ENCODE measurements around the gene FBXW11.
A peak's percentile ranks its signal among the peaks of the same experiment; 100 is the strongest.
"Not testable (repeated sequence)": the region's sequence is repeated elsewhere in the genome, so short reads cannot be mapped to it uniquely, and the experiment has no call there.

Gene FBXW11

DNA sequence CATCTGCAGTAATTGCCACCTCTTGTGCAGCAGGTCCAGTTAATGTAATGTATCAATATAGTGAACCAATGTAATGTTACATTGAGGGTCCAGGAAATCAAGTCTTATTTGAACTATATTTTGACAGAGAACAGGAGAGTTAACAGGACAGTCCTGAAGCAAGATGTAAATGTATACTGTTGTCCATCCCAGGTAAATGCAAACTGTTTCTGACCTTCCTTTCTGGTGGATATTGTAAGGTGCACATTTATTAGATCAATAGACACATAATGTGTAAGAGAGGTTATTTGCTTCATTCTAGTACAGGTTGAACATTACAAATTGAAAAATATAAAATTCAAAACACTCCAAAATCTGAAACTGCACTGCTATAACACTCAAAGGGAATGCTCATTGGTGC, 23.4 kb upstream of the FBXW11 start:
- intact Hi-C loops (cut with DNase I) = no loop called here
- no peak for DNase-seq

DNA sequence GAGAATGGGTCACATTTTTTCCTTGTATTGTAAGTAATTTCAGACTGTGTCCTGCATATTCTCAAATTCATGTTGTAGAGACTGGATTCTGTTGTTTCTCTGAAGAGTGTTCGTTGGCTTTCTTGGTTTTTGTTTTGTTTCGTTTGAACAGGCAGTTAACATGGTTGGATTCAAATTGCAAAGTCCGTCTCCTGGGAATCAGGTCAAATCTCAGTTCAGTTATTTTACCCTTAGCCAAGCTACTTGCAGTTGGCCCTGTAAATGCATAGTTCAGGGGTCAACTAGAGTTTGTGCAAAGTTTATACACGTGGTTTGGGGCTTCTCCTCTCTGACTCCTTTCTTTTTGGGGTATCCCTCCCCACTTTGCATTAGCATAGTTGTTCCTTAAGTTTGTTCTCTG, 21.7 kb upstream of the FBXW11 start:
- intact Hi-C loops (cut with DNase I) = no loop called here
- no peak for DNase-seq

DNA sequence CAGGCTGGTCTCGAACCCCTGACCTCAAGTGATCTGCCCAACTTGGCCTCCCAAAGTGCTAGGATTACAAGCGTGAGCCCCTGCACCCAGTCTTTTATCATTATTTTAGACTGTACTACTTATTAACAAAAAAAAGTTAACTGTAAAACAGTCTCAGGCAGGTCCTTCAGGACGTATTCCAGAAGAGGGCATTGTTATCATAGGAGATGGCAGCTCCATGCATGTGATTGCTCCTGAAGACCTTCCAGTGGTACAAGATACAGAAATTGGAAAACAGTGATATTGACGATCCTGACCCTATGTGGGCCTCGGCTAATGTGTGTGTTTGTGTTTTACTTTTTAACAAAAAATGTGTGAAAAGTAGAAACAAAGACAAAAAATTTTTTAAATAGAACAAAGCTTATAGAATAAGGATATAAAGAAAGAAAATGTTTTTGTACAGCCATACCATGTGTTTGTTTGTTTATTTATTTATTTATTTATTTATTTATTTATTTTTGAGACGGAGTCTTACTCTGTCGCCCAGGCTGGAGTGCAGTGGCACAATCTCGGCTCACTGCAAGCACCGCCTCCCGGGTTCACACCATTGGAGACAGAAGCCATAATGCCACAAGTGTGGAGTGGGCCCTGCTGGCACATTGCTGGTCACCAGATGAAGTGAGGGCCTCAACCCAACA, 13.8 kb upstream of the FBXW11 start:
- DNase-seq; intact Hi-C loops (cut with DNase I): not testable (repeated sequence)

DNA sequence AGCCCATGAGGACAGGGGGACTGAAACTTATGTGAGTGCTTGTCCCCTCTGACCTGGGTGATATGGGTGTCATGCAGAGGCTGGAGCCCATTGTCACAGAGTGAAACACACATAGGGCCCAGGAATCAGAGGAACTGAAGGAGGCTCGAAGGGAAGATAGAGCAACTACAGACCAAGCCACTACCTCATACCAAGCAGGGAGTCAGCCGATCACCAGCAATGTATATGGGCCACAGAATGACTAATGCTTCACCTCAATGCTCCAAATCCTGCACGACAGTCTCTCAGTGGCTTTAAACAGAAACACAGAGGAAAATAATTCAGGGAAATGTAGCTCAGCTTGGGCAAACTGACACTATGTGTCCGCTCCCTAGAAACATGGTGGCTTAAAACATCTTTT, 8.9 kb upstream of the FBXW11 start:
- no peak for DNase-seq
- intact Hi-C loops (cut with DNase I) = no loop called here

DNA sequence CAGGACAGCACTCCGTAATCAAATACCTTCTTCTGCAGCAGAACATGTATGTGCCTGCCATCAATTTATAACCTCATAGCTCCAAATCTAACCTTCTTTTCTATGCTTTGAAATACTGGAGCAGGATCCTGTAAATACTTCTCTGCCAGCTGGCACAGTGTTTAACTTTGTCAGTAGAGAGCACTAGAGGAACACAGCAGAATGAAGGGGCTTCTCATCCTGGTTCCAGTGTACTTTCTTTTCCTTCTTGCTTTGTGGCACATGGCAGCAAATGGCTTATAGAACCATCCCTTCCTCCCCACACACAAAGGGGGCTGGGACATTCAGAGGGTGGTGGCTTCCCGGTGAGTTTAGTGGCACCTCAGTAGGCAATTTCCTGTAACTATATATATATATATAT, 3.8 kb upstream of the FBXW11 start:
- no peak for DNase-seq
- intact Hi-C loops (cut with DNase I) = no loop called here

DNA sequence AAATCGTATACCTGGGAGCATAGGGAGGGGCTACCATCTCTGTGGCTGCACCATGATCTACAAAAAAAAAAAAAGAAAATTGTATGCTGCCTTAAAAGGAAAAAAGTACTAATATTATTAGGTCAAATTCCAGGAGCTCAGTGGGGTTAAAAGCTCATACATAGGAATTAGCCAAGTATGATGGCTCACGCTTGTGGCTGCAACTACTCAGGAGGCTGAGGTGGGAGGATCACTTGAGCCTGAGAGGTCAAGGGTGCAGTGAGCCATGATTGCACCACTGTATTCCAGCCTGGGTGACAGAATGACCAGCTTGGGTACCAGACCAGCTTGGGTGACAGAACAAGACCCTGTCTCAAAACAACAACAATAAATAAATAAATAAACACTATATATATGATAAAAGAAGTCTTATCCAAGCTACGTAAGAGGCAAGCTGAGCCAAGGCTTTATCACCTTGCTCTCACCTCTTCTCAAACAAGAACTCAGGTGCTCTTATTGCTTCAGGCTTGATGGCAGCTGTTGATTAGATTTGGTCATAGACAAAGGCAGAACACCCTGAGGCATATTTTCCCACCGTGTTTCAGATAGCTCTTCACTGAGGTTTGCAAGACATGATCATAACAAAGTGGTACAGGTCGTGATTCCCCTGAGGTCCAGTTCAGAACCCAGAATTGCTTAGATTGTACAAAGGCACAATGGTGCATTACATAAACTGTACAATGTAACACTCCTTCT, 3.3 kb upstream of the FBXW11 start:
- DNase-seq = no peak
- intact Hi-C loops (cut with DNase I) = loop anchor here (5.0 to 10.0 kb wide), 3 partner anchors 175 to 622 kb away; partner anchors contain the start of genes NPM1, STK10 and UBTD2

DNA sequence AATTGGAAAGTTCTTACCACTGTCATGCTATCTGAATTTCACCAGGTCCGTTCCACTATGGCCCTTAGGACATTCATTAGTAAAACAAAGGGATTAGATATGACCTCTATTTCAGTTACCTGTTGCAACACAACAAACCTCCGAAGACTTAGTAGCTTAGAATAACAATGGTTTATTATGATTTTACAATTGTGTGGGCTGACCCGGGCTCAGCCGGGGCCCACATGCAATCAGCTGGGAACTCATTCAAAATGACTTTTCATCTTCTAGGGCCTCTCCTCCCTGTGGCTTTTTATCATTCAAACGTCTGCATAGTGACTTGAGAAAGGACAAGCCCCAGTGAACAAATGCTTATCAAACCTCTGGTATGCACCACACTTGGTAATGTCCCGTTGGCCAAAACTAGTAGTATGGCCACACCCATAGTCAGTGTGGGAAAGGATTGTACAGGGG, 2.3 kb upstream of the FBXW11 start:
- intact Hi-C loops (cut with DNase I) = loop anchor here (5.0 to 10.0 kb wide), 3 partner anchors 176 to 621 kb away; partner anchors contain the start of genes NPM1, STK10 and UBTD2
- DNase-seq = no peak

DNA sequence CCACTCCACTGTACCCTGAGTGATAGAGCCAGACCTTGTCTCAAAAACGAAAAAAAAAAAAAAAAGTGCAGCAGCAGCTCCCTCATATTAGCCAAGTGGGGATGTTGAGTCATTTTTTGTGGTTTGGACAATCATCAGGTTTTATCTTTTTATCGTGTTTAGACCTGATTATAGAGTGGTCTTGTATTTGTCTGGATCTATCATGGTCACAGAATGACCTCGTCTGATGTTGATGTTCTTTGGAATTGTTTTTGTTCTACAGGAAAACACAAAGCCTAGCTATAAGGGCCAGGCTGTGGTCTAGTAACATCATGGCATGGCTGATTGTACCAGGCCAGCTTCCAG, 1.6 kb upstream of the FBXW11 start:
- intact Hi-C loops (cut with DNase I) = loop anchor here (5.0 to 10.0 kb wide), 3 partner anchors 177 to 621 kb away; partner anchors contain the start of genes NPM1, STK10 and UBTD2
- DNase-seq = no peak

DNA sequence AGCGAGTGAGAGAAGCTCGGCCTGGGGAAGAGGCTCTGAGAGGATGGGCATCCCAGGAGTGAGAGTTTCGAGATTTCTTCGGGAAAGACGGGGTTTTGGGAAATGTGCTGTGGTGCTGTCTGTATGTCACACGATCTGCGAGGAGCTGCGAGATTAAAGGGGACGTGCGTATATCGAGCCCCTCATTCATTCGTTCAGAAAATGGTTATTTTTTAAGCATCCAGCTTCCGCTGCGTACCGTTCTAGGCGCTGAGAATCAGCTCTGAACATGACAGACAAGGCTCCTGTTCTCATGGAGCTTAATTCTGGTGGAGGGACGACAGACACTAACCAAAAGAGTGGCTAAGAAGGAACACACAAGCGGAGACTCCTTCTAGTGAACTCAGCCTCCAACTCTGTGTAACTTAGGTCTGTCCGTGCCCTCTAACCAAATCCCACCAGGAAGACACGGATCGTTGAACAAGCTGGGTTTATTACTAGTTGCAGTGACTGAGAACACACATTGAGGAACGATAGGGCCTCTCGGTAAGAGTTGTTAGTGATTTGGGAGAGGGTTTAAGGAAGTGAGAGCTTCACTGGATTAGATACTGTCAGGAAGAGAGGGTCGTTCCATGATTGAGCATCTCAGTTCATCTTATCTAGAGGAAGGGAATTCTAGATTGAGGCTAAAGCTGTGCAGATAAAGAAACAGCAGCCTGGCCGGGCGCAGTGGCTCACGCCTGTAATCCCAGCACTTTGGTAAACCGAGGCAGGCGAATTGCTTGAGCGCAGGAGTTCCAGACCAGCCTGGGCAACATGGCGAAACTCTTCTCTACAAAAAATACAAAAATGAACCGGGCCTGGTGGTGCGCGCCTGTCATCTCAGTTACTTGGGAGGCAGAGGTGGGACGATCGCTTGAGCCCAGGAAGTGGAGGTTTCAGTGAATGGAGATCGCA, 1.0 kb upstream of the FBXW11 start:
- intact Hi-C loops (cut with DNase I) = loop anchor here (5.0 to 10.0 kb wide), 3 partner anchors 177 to 620 kb away; partner anchors contain the start of genes NPM1, STK10 and UBTD2
- DNase-seq = peak in 3 of 42 donors; percentile 13 to 15 (median 14)

DNA sequence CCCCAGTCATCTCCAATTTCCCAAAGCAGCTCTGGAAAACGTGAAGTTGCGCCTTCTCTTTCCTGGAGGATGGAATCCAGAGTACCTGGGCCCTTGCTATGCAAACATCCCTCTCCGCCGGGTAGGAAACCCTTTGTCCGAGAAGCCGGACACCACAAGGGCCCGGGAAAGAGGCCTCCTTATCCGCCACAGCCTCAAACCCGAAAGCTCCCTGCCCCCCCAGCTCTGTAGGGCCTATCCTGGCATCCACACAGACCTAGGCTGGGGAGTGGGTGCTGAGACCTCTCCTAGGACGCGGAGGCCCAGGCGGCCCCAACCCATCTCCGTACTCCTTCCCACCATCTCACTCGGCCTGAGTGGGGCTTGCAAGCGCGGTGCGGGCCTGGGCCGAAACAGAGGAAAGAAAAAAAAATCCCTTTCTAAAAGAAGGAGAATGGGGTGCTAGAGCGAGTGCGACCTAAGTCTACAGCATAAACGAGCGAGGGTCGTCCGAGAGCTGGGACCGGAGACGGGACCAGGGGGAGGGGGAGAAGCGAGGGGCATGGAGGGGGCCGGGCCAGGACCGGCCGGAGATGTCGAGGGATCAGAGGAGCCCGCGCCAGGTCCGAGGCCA, 624 bp downstream of the FBXW11 start:
- intact Hi-C loops (cut with DNase I) = loop anchor here (5.0 to 10.0 kb wide), 3 partner anchors 179 to 619 kb away; partner anchors contain the start of genes NPM1, STK10 and UBTD2
- DNase-seq = peak in 41 of 42 donors; percentile 9 to 62 (median 32)

DNA sequence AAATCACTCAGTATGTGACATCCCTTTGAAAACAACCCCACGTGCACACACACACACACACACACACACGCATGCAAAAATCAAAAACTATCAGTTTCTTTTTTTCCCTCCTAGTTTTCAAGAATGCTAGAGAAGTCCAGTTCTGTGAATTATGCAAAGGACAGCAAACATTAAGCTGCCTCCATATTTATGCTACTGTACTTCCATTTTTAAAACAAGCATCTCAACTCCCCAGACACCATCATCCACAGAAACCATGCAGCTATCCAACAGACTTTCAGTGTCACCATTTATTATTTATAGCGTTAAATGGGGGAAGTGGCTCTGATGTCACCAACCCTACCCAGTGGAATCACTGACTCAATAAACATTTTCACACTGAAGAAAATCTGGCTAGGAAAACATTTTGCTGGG, 1.6 kb downstream of the FBXW11 start:
- intact Hi-C loops (cut with DNase I) = loop anchor here (5.0 to 10.0 kb wide), 3 partner anchors 180 to 618 kb away; partner anchors contain the start of genes NPM1, STK10 and UBTD2
- DNase-seq = no peak

DNA sequence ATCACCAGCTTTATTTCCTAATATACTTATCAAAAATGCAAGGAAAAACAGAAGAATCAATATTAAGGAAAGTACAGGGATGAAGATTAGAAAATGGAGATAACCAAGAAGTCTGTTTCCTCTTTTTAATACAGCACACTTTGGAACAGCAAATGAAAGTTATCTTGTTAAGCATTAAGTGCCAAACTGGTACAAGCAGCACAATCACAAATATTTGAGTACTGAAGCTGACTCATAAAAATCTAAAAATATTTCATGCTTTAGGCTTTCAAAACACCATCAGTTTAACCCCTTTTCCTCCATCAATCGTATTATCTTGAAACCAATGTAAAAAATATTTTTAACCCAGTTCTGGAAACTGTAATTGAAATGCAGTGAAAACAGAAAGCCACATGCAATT, 2.7 kb downstream of the FBXW11 start:
- no peak for DNase-seq
- intact Hi-C loops (cut with DNase I) = loop anchor here (10.0 kb wide), 1 partner anchor 181 kb away; the partner anchor contains the start of gene STK10

DNA sequence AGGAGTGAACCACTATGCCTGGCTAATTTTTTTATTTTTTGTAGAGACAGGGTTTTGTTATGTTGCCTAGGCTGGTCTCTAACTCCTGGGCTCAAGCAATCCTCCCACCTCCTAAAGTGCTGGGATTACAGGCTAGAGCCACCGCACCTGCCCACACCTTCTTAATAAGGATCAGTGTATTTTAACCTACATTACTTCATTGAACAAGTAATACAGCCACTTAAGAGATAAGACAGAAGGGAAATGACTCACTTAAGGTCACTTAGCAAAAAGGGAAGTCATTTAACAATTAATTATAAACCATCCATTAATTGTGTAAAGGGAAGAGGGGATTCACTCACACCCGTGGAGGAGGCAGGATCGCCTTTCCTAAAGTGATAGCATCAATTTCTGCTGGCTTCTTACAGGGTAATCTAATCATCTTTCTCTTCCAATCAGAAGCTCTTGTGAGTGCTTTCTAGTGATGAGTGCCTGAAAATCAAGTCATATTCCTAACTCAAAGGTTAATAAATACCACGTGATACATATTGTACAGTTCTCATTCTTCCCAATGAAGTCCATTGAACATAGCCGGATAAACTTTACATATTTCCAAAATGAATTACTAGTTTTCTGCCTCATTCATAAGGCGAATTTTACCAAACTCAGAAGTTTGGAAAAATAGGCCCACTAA, 3.5 kb downstream of the FBXW11 start:
- DNase-seq = no peak
- intact Hi-C loops (cut with DNase I) = loop anchor here (10.0 kb wide), 1 partner anchor 182 kb away; the partner anchor contains the start of gene STK10

DNA sequence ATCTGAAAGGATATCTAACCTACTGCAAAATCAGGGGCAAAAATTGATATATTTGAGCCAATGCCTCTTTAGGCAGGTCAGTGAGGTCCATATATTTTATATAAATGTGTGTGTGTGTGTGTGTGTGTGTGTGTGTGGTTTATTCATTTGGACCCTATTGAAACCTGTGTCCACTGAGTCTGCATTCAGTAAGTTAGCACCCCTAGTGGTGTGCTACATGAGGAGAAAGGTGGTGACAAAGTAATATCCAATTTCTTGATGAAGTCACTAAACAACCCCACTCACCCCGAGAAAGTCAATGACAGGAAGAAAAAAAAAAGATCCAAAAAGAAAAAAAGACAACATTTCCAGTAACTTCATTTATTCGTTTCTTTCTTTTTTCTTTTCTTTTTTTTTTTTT, 4.1 kb downstream of the FBXW11 start:
- intact Hi-C loops (cut with DNase I) = loop anchor here (10.0 kb wide), 1 partner anchor 182 kb away; the partner anchor contains the start of gene STK10
- DNase-seq = no peak

DNA sequence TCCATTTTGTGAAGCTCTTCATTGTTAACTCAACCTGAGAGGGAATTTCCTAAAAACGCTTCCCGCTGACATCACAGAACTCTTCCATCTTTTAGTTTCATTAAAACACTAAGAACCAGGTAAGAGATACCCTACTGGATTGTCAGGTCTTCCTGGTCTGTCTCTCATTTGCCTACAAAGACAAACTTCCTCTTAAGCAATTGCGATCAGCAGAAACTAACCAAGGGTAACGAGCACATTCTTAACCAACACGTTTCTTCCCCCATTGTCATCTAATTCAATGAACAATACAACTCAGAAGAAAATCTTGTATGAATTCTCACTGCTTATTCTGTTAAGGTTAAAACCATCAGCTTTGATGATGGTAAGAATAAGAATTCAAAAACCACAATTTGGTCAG, 6.6 kb downstream of the FBXW11 start:
- intact Hi-C loops (cut with DNase I) = loop anchor here (10.0 kb wide), 1 partner anchor 185 kb away; the partner anchor contains the start of gene STK10
- DNase-seq = no peak

DNA sequence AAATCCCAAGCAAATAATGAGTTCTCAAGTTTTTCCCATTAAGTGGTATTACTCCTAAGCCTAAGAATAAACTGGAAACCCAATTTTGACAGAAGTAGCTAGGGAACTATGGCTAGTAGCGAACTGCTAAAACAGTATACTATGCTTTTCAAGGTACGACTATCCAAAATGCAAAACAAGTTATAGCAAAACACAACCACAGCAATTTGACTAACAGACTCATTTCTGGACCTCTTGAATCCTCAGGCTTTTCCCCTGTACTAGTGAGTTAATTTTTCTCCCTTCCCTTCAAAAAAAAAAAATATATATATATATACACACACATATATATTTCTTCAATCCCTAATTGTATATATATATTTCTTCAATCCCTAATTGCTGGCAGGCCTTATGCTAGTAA, 7.3 kb downstream of the FBXW11 start:
- no peak for DNase-seq
- intact Hi-C loops (cut with DNase I) = no loop called here

DNA sequence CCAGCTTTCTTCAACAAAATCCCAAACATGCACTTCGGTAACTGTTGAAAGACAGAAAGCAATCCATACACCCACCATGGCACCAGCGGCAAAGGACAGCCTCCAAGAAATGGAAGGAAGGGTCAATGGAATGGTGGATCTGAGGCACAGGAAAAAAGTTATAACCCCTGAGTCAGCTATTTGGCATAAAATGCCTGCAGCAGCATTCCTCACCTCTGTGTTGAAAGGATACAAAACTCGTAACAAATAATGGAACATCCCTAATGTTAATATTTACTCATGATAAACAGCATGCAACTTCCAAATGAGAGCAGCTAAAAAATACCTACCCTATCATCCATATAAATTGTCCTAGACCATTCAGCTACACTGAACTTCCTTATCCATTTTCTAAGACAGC, 9.4 kb downstream of the FBXW11 start:
- intact Hi-C loops (cut with DNase I) = no loop called here
- no peak for DNase-seq

DNA sequence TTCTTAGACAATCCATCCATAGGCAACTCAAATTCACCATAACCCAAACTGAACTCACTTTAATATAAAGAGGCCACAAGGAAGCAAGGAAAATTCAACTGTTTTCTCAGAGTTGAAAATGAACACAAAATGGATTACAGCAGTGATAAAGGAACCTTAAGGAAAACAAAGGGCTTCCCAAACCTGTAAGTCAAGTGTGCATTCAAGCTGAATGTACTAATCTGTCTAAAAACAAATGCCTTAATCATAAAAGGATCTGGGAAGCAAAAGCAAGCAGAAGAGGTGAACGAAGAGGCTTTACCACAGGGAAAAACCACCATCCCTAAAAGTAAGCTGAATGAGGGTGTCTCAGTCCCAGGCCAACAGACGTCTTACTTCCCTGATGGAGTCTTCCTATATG, 13.6 kb downstream of the FBXW11 start:
- intact Hi-C loops (cut with DNase I) = no loop called here
- no peak for DNase-seq

Measured in head of caudate nucleus (tissue), 42 donors.